MCF 10A (cell line): Measurements from ENCODE around the gene IGFALS. TPM values are rescaled to one million over a fixed set of nuclear protein-coding genes. Genes with fewer than 3 reads are reported as not detected.
A peak's percentile ranks its signal among the peaks of the same experiment; 100 is the strongest.

ENCODE experiments used
- BruUV-seq: library from RNA; stranded (reverse); fragments of 400-500 nt; replicated peaks from 2 replicates; lab custom pipeline; 2021; lab: Mats Ljungman, UMichigan
- CTCF ChIA-PET: fragments of 300-600 bp; sonication (Branson Sonifier 250); formaldehyde crosslinking; extraction: SDS; loops from one replicate; lab custom pipeline; 2021; ENCODE audit warnings: antibody characterized with exemption, inconsistent platforms; lab: Yijun Ruan, JAX
- POLR2A ChIA-PET: fragments of 300-600, 350-650 bp; sonication (Branson Sonifier 250); formaldehyde crosslinking; extraction: SDS; loops from one replicate; lab custom pipeline; 2020; ENCODE audit warnings: antibody characterized with exemption, inconsistent platforms; lab: Yijun Ruan, JAX
- DNase-seq: peaks from one replicate; pipeline ENCODE4 v3.0.0-alpha.2; 2018; ENCODE audit not compliant: unreplicated experiment
- H3K27ac Mint-ChIP-seq: one replicate; pipeline ENCODE4 v1.8.0; 2022; ENCODE audit warnings: mild to moderate bottlenecking, low read depth, mixed read lengths; ENCODE audit not compliant: unreplicated experiment
- H3K27me3 Mint-ChIP-seq: one replicate; pipeline ENCODE4 v1.8.0; 2022; ENCODE audit warnings: mixed read lengths; ENCODE audit not compliant: insufficient read depth, unreplicated experiment
- H3K36me3 Mint-ChIP-seq: one replicate; pipeline ENCODE4 v1.8.0; 2022; ENCODE audit warnings: mild to moderate bottlenecking, moderate library complexity, mixed read lengths; ENCODE audit not compliant: insufficient read depth, unreplicated experiment
- H3K4me1 Mint-ChIP-seq: one replicate; pipeline ENCODE4 v1.8.0; 2022; ENCODE audit warnings: mixed read lengths; ENCODE audit not compliant: insufficient read depth, unreplicated experiment
- H3K4me3 Mint-ChIP-seq: one replicate; pipeline ENCODE4 v1.8.0; 2022; ENCODE audit warnings: mild to moderate bottlenecking, moderate library complexity, mixed read lengths; ENCODE audit not compliant: unreplicated experiment
- H3K9me3 Mint-ChIP-seq: one replicate; pipeline ENCODE4 v1.8.0; 2022; ENCODE audit warnings: mixed read lengths; ENCODE audit not compliant: unreplicated experiment
- CTCF ChIP-seq: fragments of 200-600 bp; IDR thresholded peaks from one replicate; pipeline ENCODE4 v1.8.0; 2022; ENCODE audit warnings: antibody characterized with exemption, mild to moderate bottlenecking; ENCODE audit not compliant: unreplicated experiment
- intact Hi-C: fragments of 100-400 bp; cut with micrococcal nuclease; formaldehyde crosslinking; loops from 2 replicates; pipeline ENCODE4 v1.14.1; 2022
- total RNA-seq: library from RNA; stranded (reverse); gene quantifications from 2 replicates; pipeline ENCODE4 v1.2.3, GENCODE V29; 2022

The IGFALS gene
- total RNA-seq, 1 experiment from 2014 or later: not detected

GRCh38 chr16:1751946-1752345 is 41.6 kb downstream of the IGFALS start:
- no peaks in the 10 kb centered on the region for H3K27me3 Mint-ChIP-seq
- H3K4me1 Mint-ChIP-seq: peaks cover 19% of the 10 kb centered on the region
- no peaks in the 10 kb centered on the region for H3K9me3 Mint-ChIP-seq
- no TSS peak for BruUV-seq
- H3K4me3 Mint-ChIP-seq: no peak overlapping the region
- peaks cover 57% of the 10 kb centered on the region for H3K36me3 Mint-ChIP-seq
- POLR2A ChIA-PET: interaction anchor here (1.0 to 1.1 kb wide), 2 partner anchors 48 to 61 kb away, joined by 3 read pairs; no protein-coding TSS in a partner anchor
- intact Hi-C loops: no loop called here
- no peak overlapping the region for H3K27ac Mint-ChIP-seq
- no peak for DNase-seq
- TF ChIP-seq CTCF: no peak
- CTCF ChIA-PET: no interaction called here

DNA sequence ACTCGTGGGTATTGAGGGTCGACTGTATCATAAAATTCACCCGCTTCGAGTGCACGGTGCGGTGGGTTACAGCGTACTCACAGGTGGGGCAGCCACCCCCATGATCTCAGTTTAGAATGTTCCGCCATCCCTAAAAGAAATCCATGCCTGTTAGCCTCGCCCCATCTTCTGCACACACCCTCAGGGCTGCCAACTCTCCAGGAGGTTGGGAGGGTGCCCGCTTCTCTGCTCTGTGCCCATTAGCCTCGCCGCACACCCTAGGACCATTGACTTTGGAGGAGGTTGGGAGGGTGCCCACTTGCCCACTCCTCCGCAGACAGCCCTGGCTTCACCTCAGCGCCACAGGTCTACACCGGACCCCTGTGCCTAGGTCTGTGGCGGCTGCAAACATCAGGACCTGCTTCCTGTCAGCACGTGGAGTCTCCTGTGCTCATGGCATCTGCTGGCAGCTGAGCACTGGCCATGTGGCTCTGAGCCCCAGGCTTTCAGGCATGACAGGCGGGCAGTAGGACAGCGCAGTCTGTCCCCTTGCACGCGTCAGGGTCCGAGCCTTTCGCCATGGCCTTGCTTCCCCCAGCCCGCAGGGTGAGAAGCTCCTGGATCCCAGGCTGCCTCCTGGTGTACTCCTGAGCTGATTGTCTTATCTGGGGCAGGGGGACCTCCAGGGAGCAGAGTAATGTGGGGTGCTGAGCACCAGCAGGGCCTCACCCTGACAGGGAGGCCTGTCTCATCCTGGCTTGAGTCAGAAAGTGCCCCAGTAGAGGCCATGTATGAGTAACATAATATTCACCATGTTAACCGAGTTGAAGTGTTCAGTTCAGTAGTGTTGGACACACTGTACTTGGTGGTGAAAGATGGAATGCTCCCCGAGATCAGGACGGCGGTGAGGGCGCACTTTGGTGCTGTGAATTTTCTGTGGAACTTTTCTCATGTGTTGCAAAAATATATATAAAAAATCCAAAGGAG is 44.1 kb downstream of the IGFALS start:
- H3K4me1 Mint-ChIP-seq: peaks cover 29% of the 10 kb centered on the region
- DNase-seq: no peak
- CTCF ChIA-PET: interaction anchor here (0.5 to 0.6 kb wide), 3 partner anchors 16 to 965 kb away, joined by 3 to 4 read pairs (median 3); no protein-coding TSS in a partner anchor
- no TSS peak for BruUV-seq
- TF ChIP-seq CTCF: no peak
- no peaks in the 10 kb centered on the region for H3K27me3 Mint-ChIP-seq
- POLR2A ChIA-PET: interaction anchor here (0.6 to 2.0 kb wide), 4 partner anchors 20 to 43 kb away, joined by 4 to 5 read pairs (median 5); partner anchors contain the start of genes EME2, MAPK8IP3, MRPS34 and NME3
- no peak overlapping the region for H3K27ac Mint-ChIP-seq
- H3K36me3 Mint-ChIP-seq: peaks cover 55% of the 10 kb centered on the region
- no peak overlapping the region for H3K4me3 Mint-ChIP-seq
- intact Hi-C loops: no loop called here
- no peaks in the 10 kb centered on the region for H3K9me3 Mint-ChIP-seq

DNA sequence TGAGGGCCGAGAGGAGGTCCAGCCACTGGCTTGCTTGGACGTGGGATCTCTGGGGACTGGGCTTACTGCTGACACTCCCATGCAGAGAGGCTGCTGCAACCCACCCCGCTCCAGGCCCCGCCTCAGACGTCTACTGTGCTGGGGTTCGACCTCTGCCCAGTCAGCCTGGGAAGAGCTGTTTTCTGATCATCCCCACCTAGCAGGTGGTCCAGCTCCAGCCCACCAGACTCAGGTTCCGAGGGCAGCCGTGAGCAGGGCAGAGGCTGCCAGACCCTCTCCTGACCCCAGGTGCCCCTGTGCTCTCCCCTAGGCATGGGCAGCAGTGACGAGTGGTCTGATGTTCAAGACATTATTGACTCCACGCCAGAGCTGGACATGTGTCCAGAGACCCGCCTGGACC is 45.6 kb downstream of the IGFALS start:
- H3K27me3 Mint-ChIP-seq: no peaks in the 10 kb centered on the region
- TF ChIP-seq CTCF: no peak
- DNase-seq: no peak
- ChIA-PET CTCF (interaction anchor here (0.7 kb wide), 1 partner anchor 16 kb away, joined by 3 read pairs; no protein-coding TSS in a partner anchor), POLR2A (interaction anchor here (3.4 kb wide), 1 partner anchor 34 kb away, joined by 26 read pairs; the partner anchor contains the start of genes NUBP2 and SPSB3)
- BruUV-seq: no TSS peak
- H3K4me3 Mint-ChIP-seq: no peak overlapping the region
- peaks cover 56% of the 10 kb centered on the region for H3K36me3 Mint-ChIP-seq
- H3K27ac Mint-ChIP-seq: no peak overlapping the region
- intact Hi-C loops: no loop called here
- H3K9me3 Mint-ChIP-seq: no peaks in the 10 kb centered on the region
- H3K4me1 Mint-ChIP-seq: peaks cover 34% of the 10 kb centered on the region

DNA sequence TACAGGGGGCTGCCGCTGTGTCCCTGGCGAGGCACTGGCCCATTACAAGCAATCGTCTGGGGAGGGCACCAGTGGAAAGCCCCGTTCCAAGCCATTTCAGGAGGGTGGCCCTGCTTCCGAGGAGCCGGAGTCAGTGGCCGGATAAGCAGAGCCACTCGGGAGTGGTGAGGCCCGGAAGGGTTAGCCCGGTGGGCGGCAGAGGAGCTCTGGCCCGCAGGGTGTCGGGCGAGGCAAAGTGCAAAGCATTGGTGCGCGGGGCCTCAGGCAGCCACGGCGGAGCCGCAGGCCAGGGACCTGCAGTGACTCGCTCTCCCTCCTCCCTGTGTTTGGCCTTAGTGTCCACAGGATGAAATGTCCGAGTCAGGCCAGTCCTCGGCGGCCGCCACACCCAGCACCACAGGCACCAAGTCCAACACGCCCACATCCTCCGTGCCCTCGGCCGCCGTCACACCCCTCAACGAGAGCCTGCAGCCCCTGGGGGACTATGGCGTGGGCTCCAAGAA is 46.8 kb downstream of the IGFALS start:
- H3K27ac Mint-ChIP-seq: peak overlapping the region; percentile 89
- TF ChIP-seq CTCF: no peak
- BruUV-seq: no TSS peak
- peak; percentile 42 for DNase-seq
- ChIA-PET CTCF (interaction anchor here (0.6 to 1.9 kb wide), 6 partner anchors 9 to 41 kb away, joined by 3 to 6 read pairs (median 4); partner anchors contain the start of genes EME2 and MAPK8IP3), POLR2A (interaction anchor here (0.9 to 5.3 kb wide), 14 partner anchors 8 to 326 kb away, joined by 3 to 95 read pairs (median 15); partner anchors contain the start of genes EME2, JPT2, MAPK8IP3 and MRPS34)
- H3K36me3 Mint-ChIP-seq: peaks cover 48% of the 10 kb centered on the region
- peak overlapping the region; percentile 17 for H3K4me3 Mint-ChIP-seq
- no peaks in the 10 kb centered on the region for H3K27me3 Mint-ChIP-seq
- no peaks in the 10 kb centered on the region for H3K9me3 Mint-ChIP-seq
- H3K4me1 Mint-ChIP-seq: peaks cover 34% of the 10 kb centered on the region
- intact Hi-C loops: loop anchor here (1.0 kb wide), 1 partner anchor 8 kb away; no protein-coding TSS in a partner anchor
